PC-9 (cell line): ENCODE data around the gene CARNS1. TPM values are rescaled to one million over a fixed set of nuclear protein-coding genes. Genes with fewer than 3 reads are reported as not detected.

Source experiments
- BruUV-seq: library from RNA; stranded (reverse); fragments of 400-500 nt; replicated peaks from 2 replicates; lab custom pipeline; 2021; lab: Mats Ljungman, UMichigan
- CTCF ChIA-PET: fragments of 300-600 bp; sonication (Branson Sonifier 250); formaldehyde crosslinking; loops from one replicate; lab custom pipeline; 2022; ENCODE audit warnings: antibody characterized with exemption; lab: Charles Lee
- POLR2A ChIA-PET: fragments of 300-600 bp; sonication (Branson Sonifier 250); formaldehyde crosslinking; loops from one replicate; lab custom pipeline; 2022; ENCODE audit warnings: antibody characterized with exemption; ENCODE audit not compliant: unreplicated experiment; lab: Charles Lee
- DNase-seq, 2 experiments: peaks; one replicate each; pipeline versions ENCODE4 v3.0.0 to v3.0.0-alpha.2; 2015 to 2022; ENCODE audit warnings: mixed read lengths in 1 of 2
- H2AFZ ChIP-seq: fragments of 200-600 bp; sonication (generic); 2 replicates; pipeline ENCODE4 v1.8.1; 2017; ENCODE audit warnings: antibody characterized with exemption
- H3F3A ChIP-seq: fragments of 200-600 bp; sonication (generic); 2 replicates; pipeline ENCODE4 v1.8.1; 2017; ENCODE audit warnings: antibody characterized with exemption, mild to moderate bottlenecking, low read depth; ENCODE audit not compliant: insufficient read depth
- H3K27ac ChIP-seq: fragments of 200-600 bp; sonication (generic); 2 replicates; pipeline ENCODE4 v1.6.1; 2016; ENCODE audit warnings: mixed run types
- H3K27me3 ChIP-seq: fragments of 200-600 bp; sonication (generic); 2 replicates; pipeline ENCODE4 v1.6.1; 2016; ENCODE audit warnings: low read depth, mixed run types; ENCODE audit not compliant: insufficient read depth
- H3K36me3 ChIP-seq: fragments of 200-600 bp; sonication (generic); 2 replicates; pipeline ENCODE4 v1.6.1; 2016; ENCODE audit warnings: low read depth, mixed run types
- H3K4me1 ChIP-seq: fragments of 200-600 bp; sonication (generic); replicated peaks from 2 replicates; pipeline ENCODE4 v1.6.1; 2016; ENCODE audit warnings: mixed run types; ENCODE audit not compliant: insufficient read depth
- H3K4me2 ChIP-seq: fragments of 200-600 bp; sonication (generic); 2 replicates; pipeline ENCODE4 v1.6.1; 2017; ENCODE audit warnings: mixed run types
- H3K4me3 ChIP-seq: fragments of 200-600 bp; sonication (generic); 2 replicates; pipeline ENCODE4 v1.6.1; 2016; ENCODE audit warnings: mixed run types
- H3K79me2 ChIP-seq: fragments of 200-600 bp; sonication (generic); 2 replicates; pipeline ENCODE4 v1.6.1; 2017; ENCODE audit warnings: low read depth, mixed run types
- H3K9me2 ChIP-seq: fragments of 200-600 bp; sonication (generic); 2 replicates; pipeline ENCODE4 v1.8.1; 2017; ENCODE audit warnings: mild to moderate bottlenecking; ENCODE audit not compliant: insufficient read depth
- H3K9me3 ChIP-seq: fragments of 200-600 bp; sonication (generic); 2 replicates; pipeline ENCODE4 v1.8.1; 2016; ENCODE audit warnings: low read depth; ENCODE audit not compliant: insufficient read depth
- H4K20me1 ChIP-seq: fragments of 200-600 bp; sonication (generic); 2 replicates; pipeline ENCODE4 v1.8.1; 2017; ENCODE audit not compliant: insufficient read depth
- EZH2 ChIP-seq: fragments of 200-600 bp; sonication (generic); IDR thresholded peaks from 2 replicates; pipeline ENCODE4 v1.8.0; 2017; ENCODE audit warnings: antibody characterized with exemption, low read depth
- intact Hi-C: fragments of 100-400 bp; cut with micrococcal nuclease; formaldehyde crosslinking; loops from one replicate; pipeline ENCODE4 v1.10.0; 2022; ENCODE audit not compliant: unreplicated experiment
- total RNA-seq: library from RNA; stranded (reverse); gene quantifications from 2 replicates; pipeline ENCODE4 v1.2.3, GENCODE V29; 2021
- TF ChIP-seq, protein P1 (sequence below): fragments of 200-600 bp; sonication (generic); conservative IDR thresholded peaks from 2 replicates; pipeline ENCODE4 v1.6.1; 2017; ENCODE audit warnings: mixed run types, antibody characterized with exemption, mild to moderate bottlenecking, moderate library complexity

Gene CARNS1
- total RNA-seq, 1 experiment from 2014 or later: 0.15 TPM

DNA sequence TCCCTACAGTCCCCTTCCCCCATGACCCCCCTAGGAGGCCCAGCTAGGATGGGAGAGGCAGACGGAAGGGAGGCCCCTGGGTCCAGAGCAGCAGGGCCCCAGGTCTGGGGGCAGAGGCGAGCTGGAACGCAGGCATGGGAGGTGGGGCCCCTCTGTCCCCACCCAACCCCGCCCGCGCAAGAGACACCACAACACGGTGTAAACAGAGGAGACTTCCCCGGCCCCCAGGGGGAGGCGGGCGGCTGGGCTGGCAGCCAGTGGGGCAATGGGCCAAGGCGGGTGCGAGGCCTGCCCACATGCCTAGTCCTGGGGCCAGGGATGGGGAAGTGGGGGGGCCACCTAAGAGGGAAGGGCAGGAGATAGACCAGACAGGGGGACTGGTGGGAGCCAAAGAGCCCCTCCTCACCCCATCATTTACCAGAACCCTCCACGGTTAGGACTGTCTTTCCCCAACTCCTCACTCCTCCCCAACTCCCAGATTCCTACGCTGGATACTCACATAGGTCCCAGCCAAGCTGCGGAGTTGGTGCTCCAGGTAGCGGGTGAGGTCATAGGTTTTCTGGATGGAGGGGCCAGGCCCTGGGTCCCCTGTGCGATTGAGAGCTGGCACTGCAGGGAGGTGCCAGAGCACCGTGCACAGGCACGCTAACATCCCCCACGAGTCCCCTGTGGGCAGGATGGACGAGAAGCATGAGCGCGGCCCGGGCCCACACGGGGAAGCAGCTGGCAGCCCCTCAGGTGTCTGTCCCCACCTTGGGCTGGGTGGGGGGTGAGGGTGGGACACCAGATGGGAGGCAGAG, 48.3 kb upstream of the CARNS1 start:
- Histone ChIP-seq H3K27me3 (no peaks in the 10 kb centered on the region), H3K27ac (no peak overlapping the region), H3K4me1 (peaks cover 12% of the 10 kb centered on the region), H3K79me2 (peaks cover 51% of the 10 kb centered on the region), H3K4me2 (no peak overlapping the region), H3K9me2 (no peaks in the 10 kb centered on the region), H4K20me1 (peaks cover 63% of the 10 kb centered on the region), H3F3A (peaks cover 50% of the 10 kb centered on the region), H3K4me3 (no peak overlapping the region), H3K9me3 (no peaks in the 10 kb centered on the region), H3K36me3 (peaks cover 19% of the 10 kb centered on the region), H2AFZ (no peak overlapping the region)
- ChIA-PET CTCF (no interaction called here), POLR2A (interaction anchor here (0.6 kb wide), 1 partner anchor 25 kb away, joined by 3 read pairs; the partner anchor contains the start of gene RAD9A)
- no TSS peak for BruUV-seq
- intact Hi-C loops: no loop called here
- peak in 1 of 2 experiments; percentile 28 for DNase-seq
- no peak for TF ChIP-seq EZH2
- TF ChIP-seq, protein P1, sequence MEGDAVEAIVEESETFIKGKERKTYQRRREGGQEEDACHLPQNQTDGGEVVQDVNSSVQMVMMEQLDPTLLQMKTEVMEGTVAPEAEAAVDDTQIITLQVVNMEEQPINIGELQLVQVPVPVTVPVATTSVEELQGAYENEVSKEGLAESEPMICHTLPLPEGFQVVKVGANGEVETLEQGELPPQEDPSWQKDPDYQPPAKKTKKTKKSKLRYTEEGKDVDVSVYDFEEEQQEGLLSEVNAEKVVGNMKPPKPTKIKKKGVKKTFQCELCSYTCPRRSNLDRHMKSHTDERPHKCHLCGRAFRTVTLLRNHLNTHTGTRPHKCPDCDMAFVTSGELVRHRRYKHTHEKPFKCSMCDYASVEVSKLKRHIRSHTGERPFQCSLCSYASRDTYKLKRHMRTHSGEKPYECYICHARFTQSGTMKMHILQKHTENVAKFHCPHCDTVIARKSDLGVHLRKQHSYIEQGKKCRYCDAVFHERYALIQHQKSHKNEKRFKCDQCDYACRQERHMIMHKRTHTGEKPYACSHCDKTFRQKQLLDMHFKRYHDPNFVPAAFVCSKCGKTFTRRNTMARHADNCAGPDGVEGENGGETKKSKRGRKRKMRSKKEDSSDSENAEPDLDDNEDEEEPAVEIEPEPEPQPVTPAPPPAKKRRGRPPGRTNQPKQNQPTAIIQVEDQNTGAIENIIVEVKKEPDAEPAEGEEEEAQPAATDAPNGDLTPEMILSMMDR: no peak

DNA sequence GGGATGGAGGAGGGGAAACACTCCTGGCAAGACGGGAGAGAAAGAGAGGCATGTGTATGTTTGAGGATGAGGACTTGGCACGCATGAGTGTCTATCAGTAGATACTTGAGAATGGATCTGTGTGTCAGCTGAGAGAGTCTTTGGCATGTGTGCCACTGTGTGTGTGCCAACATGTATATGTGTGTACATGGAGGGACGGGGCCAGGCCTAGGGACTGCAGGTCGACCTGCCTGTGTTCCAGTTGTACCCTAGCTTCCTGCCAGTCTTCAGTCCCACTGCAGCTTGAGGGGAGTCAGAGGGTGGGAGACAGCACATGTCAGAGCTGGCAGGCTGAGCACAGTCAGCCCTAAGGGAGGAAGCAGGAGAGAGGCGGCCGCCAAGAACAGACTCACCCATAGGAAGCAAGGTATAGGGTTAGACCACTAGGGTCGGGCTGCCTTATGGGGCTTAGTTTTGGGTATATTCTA, 47.7 kb upstream of the CARNS1 start:
- H3F3A ChIP-seq: peaks cover 45% of the 10 kb centered on the region
- H3K4me1 ChIP-seq: peaks cover 12% of the 10 kb centered on the region
- H3K27me3 ChIP-seq: no peaks in the 10 kb centered on the region
- intact Hi-C loops: no loop called here
- peaks cover 19% of the 10 kb centered on the region for H3K36me3 ChIP-seq
- H3K79me2 ChIP-seq: peaks cover 53% of the 10 kb centered on the region
- no peak overlapping the region for H3K27ac ChIP-seq
- ChIA-PET CTCF (no interaction called here), POLR2A (interaction anchor here (0.6 kb wide), 1 partner anchor 24 kb away, joined by 3 read pairs; the partner anchor contains the start of gene RAD9A)
- no peaks in the 10 kb centered on the region for H3K9me2 ChIP-seq
- H3K4me3 ChIP-seq: no peak overlapping the region
- no peak overlapping the region for H2AFZ ChIP-seq
- no TSS peak for BruUV-seq
- no peak for TF ChIP-seq EZH2
- TF ChIP-seq, protein P1: no peak
- H4K20me1 ChIP-seq: peaks cover 63% of the 10 kb centered on the region
- no peak for DNase-seq
- no peak overlapping the region for H3K4me2 ChIP-seq
- H3K9me3 ChIP-seq: no peaks in the 10 kb centered on the region

DNA sequence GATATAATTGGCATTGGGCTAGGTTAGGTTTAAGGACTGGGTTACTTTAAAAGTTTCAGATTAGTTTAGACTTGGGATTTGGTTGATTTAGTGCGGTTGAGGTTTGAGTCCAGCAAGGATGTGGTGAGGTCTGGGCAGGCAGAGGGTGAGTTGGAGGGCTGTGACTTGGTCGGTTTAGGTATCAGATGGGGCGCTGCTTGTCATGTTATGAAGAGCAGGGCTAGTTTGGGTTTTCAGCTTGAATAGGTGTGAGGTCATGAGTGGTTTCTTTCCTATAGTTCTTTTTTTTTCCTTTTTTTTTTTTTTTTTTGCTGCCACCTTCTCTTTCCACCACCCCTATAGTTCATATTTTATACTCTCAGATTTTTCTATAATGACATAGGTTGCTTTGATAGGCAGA, 46.9 kb upstream of the CARNS1 start:
- ChIA-PET POLR2A (no interaction called here), CTCF (no interaction called here)
- no peak for TF ChIP-seq EZH2
- TF ChIP-seq, protein P1: no peak
- peaks cover 38% of the 10 kb centered on the region; the same call in 1 of the 2 replicates for H3F3A ChIP-seq
- H3K36me3 ChIP-seq: peaks cover 19% of the 10 kb centered on the region
- H4K20me1 ChIP-seq: peaks cover 60% of the 10 kb centered on the region
- no peak overlapping the region for H3K27ac ChIP-seq
- BruUV-seq: no TSS peak
- no peaks in the 10 kb centered on the region for H3K9me3 ChIP-seq
- no peak overlapping the region for H3K4me3 ChIP-seq
- intact Hi-C loops: no loop called here
- H3K79me2 ChIP-seq: peaks cover 60% of the 10 kb centered on the region
- no peak for DNase-seq
- no peak overlapping the region for H2AFZ ChIP-seq
- H3K27me3 ChIP-seq: no peaks in the 10 kb centered on the region
- no peaks in the 10 kb centered on the region for H3K9me2 ChIP-seq
- H3K4me1 ChIP-seq: peaks cover 12% of the 10 kb centered on the region
- no peak overlapping the region for H3K4me2 ChIP-seq
